Tibial nerve (tissue), 4 donors: ENCODE results near the gene MARCO. TPM values are rescaled to one million over a fixed set of nuclear protein-coding genes. Genes with fewer than 3 reads are reported as not detected.

Experiments used
- DNase-seq, 2 donors: peaks; one replicate each; pipeline ENCODE4 v3.0.0-alpha.2; 2019; ENCODE audit warnings: low spot score in 2 of 2
- H3K27ac ChIP-seq, 4 donors: fragments of 200-600 bp; sonication (generic) in 3 of 4; one replicate each; pipeline ENCODE4 v1.5.1; 2017 to 2019; ENCODE audit warnings: mild to moderate bottlenecking in 1 of 4
- H3K27me3 ChIP-seq, 2 donors: fragments of 200-600 bp; sonication (generic) in 1 of 2; one replicate each; pipeline versions ENCODE4 v1.5.1 to v1.6.0; 2017 to 2019
- H3K36me3 ChIP-seq, 3 donors: fragments of 200-600 bp; sonication (generic); one replicate each; pipeline ENCODE4 v1.5.1; 2018 to 2019
- H3K4me1 ChIP-seq, 4 donors: fragments of 200-600 bp; sonication (generic) in 3 of 4; one replicate each; pipeline ENCODE4 v1.5.1; 2017 to 2019
- H3K4me3 ChIP-seq, 4 donors: fragments of 200-600 bp; sonication (generic) in 3 of 4; one replicate each; pipeline ENCODE4 v1.5.1; 2017 to 2019; ENCODE audit warnings: mild to moderate bottlenecking in 1 of 4, moderate library complexity in 1 of 4
- H3K9me3 ChIP-seq, 4 donors: fragments of 200-600 bp; sonication (generic) in 3 of 4; one replicate each; pipeline ENCODE4 v1.5.1; 2017 to 2019
- CTCF ChIP-seq, 5 experiments: fragments of 200-600 bp in 3 of 5; fragments of 450-650 bp in 2 of 5; sonication (generic) in 3 of 5; IDR thresholded peaks; one replicate each; pipeline ENCODE4 v1.5.1; 2016 to 2019; ENCODE audit warnings: antibody characterized with exemption in 5 of 5, mild to moderate bottlenecking in 3 of 5, moderate library complexity in 2 of 5
- EP300 ChIP-seq, 2 donors: sonication (generic); formaldehyde crosslinking; IDR thresholded peaks; one replicate each; pipeline ENCODE4 v1.6.1; 2017; ENCODE audit warnings: antibody characterized with exemption in 2 of 2, mild to moderate bottlenecking in 1 of 2
- POLR2A ChIP-seq, 2 donors: fragments of 450-650 bp; IDR thresholded peaks; one replicate each; pipeline ENCODE4 v1.6.1; 2017; ENCODE audit warnings: antibody characterized with exemption in 2 of 2, mild to moderate bottlenecking in 2 of 2, moderate library complexity in 2 of 2
- WGBS, 2 donors: methylation state at CpG; one replicate each; pipeline ENCODE4 v1.1.5; 2018; 5-methylcytosine and 5-hydroxymethylcytosine counted together
- total RNA-seq, 4 donors: library from RNA; depleted of rRNA; stranded (reverse); fragments of >200 nt; gene quantifications; one replicate each; pipeline ENCODE4 v1.1.0, GENCODE V29; 2016

The MARCO gene
- total RNA-seq: 10 to 100 TPM; 11.1 to 59.4 (median 14.8) TPM

GRCh38 chr2:118942031-118942430 is at the start of gene MARCO:
Gene MARCO, plus strand, starts transcription at chr2:118942194. Its CDS starts 107 bp downstream, at chr2:118942301.
- 71 to 72% methylated on average over 7 of the region's 7 CpGs for WGBS, 2 donors
- DNase-seq: no peak
- Histone ChIP-seq H3K27me3 (no peaks in the 10 kb centered on the region), H3K9me3 (no peaks in the 10 kb centered on the region), H3K27ac (no peak within 1 kb of the TSS), H3K4me3 (no peak within 1 kb of the TSS), H3K36me3 (no peaks in the 10 kb centered on the region), H3K4me1 (no peaks in the 10 kb centered on the region)
- TF ChIP-seq EP300 (IDR thresholded peaks at IDR 0.05): peak in 1 of 2 donors; percentile 60
- TF ChIP-seq CTCF (IDR thresholded peaks at IDR 0.05): no peak
- TF ChIP-seq POLR2A (IDR thresholded peaks at IDR 0.05): no peak

GRCh38 chr2:118893100-118893499 is 48.9 kb upstream of the MARCO start:
- 90 to 94% methylated on average over 3 of the region's 3 CpGs for whole genome bisulfite sequencing, 2 donors
- TF ChIP-seq EP300 (IDR thresholded peaks at IDR 0.05) (no peak), CTCF (IDR thresholded peaks at IDR 0.05) (no peak), POLR2A (IDR thresholded peaks at IDR 0.05) (no peak)
- Histone ChIP-seq H3K36me3 (no peaks in the 10 kb centered on the region), H3K4me3 (no peak overlapping the region), H3K27ac (no peak overlapping the region), H3K9me3 (peaks cover 0 to 21% (median 0%) of the 10 kb centered on the region in 4 donors), H3K4me1 (no peaks in the 10 kb centered on the region), H3K27me3 (no peaks in the 10 kb centered on the region)
- no peak for DNase-seq

- Histone ChIP-seq H3K36me3 (no peaks in the 10 kb centered on the region), H3K27me3 (no peaks in the 10 kb centered on the region), H3K9me3 (peaks cover 0 to 10% (median 0%) of the 10 kb centered on the region in 4 donors), H3K4me3 (no peak overlapping the region), H3K27ac (no peak overlapping the region), H3K4me1 (no peaks in the 10 kb centered on the region)
- TF ChIP-seq CTCF (IDR thresholded peaks at IDR 0.05): no peak
- no peak for TF ChIP-seq POLR2A (IDR thresholded peaks at IDR 0.05)
- peak in 1 of 2 donors; percentile 26 for TF ChIP-seq EP300 (IDR thresholded peaks at IDR 0.05)
- no peak for DNase-seq
- WGBS, 2 donors: 66 to 76% methylated on average over 11 of the region's 11 CpGs
Measured at GRCh38 chr2:118902266-118903028, 39.5 kb upstream of the MARCO start.

- no peak for DNase-seq
- Histone ChIP-seq H3K4me1 (no peaks in the 10 kb centered on the region), H3K9me3 (peaks cover 0 to 10% (median 0%) of the 10 kb centered on the region in 4 donors), H3K27ac (no peak overlapping the region), H3K36me3 (no peaks in the 10 kb centered on the region), H3K27me3 (no peaks in the 10 kb centered on the region), H3K4me3 (no peak overlapping the region)
- 75 to 76% methylated on average over 2 of the region's 2 CpGs for WGBS, 2 donors
- no peak for TF ChIP-seq EP300 (IDR thresholded peaks at IDR 0.05)
- TF ChIP-seq CTCF (IDR thresholded peaks at IDR 0.05): no peak
- no peak for TF ChIP-seq POLR2A (IDR thresholded peaks at IDR 0.05)
Measured at GRCh38 chr2:118903029-118903351, 39.0 kb upstream of the MARCO start.

GRCh38 chr2:118903551-118904479 is 38.2 kb upstream of the MARCO start:
- TF ChIP-seq POLR2A (IDR thresholded peaks at IDR 0.05) (no peak), EP300 (IDR thresholded peaks at IDR 0.05) (no peak), CTCF (IDR thresholded peaks at IDR 0.05) (no peak)
- 61 to 67% methylated on average over 11 of the region's 11 CpGs for WGBS, 2 donors
- peaks cover 0 to 10% (median 0%) of the 10 kb centered on the region in 4 donors for H3K9me3 ChIP-seq
- no peak for DNase-seq
- no peaks in the 10 kb centered on the region for H3K27me3 ChIP-seq
- no peaks in the 10 kb centered on the region for H3K4me1 ChIP-seq
- H3K27ac ChIP-seq: no peak overlapping the region
- no peak overlapping the region for H3K4me3 ChIP-seq
- H3K36me3 ChIP-seq: no peaks in the 10 kb centered on the region
